ENCODE measurements around the gene PANK3.

The PANK3 gene

GRCh38 chr5:168602517-168602916 is 23.3 kb upstream of the PANK3 start:
- H3K9me3 ChIP-seq (ENCODE audit: insufficient read depth, low read length): no peaks in the 10 kb centered on the region
- no peak for TF ChIP-seq CTCF (IDR thresholded peaks at IDR 0.05; ENCODE audit: low read depth, low read length)
- TF ChIP-seq EZH2phosphoT487 (IDR thresholded peaks at IDR 0.05; ENCODE audit: low read depth): no peak

GRCh38 chr5:168601972-168602371 is 22.8 kb upstream of the PANK3 start:
- TF ChIP-seq EZH2phosphoT487 (IDR thresholded peaks at IDR 0.05; ENCODE audit: low read depth) (no peak), CTCF (IDR thresholded peaks at IDR 0.05; ENCODE audit: low read depth, low read length) (no peak)

More at GRCh38 chr5:168602517-168602916, 23.3 kb upstream of the PANK3 start:
- no peaks in the 10 kb centered on the region for H3K36me3 ChIP-seq (replicated peaks; ENCODE audit: low read depth, low read length)
- no peak overlapping the region for H3K4me3 ChIP-seq (ENCODE audit: low read length)
- H3K4me2 ChIP-seq (ENCODE audit: low read length): no peak overlapping the region
- no peak overlapping the region for H2AFZ ChIP-seq (ENCODE audit: low read depth, low read length)
- no peaks in the 10 kb centered on the region for H4K20me1 ChIP-seq (ENCODE audit: insufficient read depth, low read length)
- H3K27ac ChIP-seq (ENCODE audit: low read length): no peak overlapping the region
- no peaks in the 10 kb centered on the region for H3K4me1 ChIP-seq (ENCODE audit: low read length)
- H3K27me3 ChIP-seq (ENCODE audit: low read depth, low read length): no peaks in the 10 kb centered on the region
- no peak overlapping the region for H3K9ac ChIP-seq (ENCODE audit: low read length)
- H3K79me2 ChIP-seq (ENCODE audit: low read length): no peaks in the 10 kb centered on the region

DNA sequence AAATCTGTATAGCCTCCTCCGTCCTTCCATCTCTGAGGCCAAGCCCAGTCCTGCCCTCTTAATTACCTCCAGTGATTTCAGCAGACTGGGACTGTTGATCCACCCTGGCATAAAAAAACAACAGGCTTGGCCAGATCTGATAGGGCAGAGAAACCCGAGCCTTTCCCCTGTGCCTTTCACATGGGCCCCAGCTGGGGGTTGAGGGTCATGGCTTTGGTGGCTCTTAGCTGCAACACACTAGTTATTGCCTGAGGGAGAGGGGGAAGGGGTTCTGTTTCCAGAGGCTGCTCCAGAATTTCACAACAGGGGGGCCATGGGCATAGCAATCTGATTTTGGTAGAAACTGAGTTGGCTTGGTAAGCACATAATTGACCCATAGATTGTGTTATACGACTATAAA is 21.2 kb upstream of the PANK3 start:
- H3K9me3 ChIP-seq (ENCODE audit: insufficient read depth, low read length): no peaks in the 10 kb centered on the region
- H2AFZ ChIP-seq (ENCODE audit: low read depth, low read length): no peak overlapping the region
- H3K36me3 ChIP-seq (replicated peaks; ENCODE audit: low read depth, low read length): peaks cover 2% of the 10 kb centered on the region
- TF ChIP-seq CTCF (IDR thresholded peaks at IDR 0.05; ENCODE audit: low read depth, low read length) (no peak), EZH2phosphoT487 (IDR thresholded peaks at IDR 0.05; ENCODE audit: low read depth) (no peak)
- H3K79me2 ChIP-seq (ENCODE audit: low read length): no peaks in the 10 kb centered on the region
- no peaks in the 10 kb centered on the region; the same call in 1 of the 2 replicates for H3K27me3 ChIP-seq (ENCODE audit: low read depth, low read length)
- no peaks in the 10 kb centered on the region for H3K4me1 ChIP-seq (ENCODE audit: low read length)
- H3K9ac ChIP-seq (ENCODE audit: low read length): no peak overlapping the region
- H3K27ac ChIP-seq (ENCODE audit: low read length): no peak overlapping the region
- H4K20me1 ChIP-seq (ENCODE audit: insufficient read depth, low read length): no peaks in the 10 kb centered on the region
- H3K4me2 ChIP-seq (ENCODE audit: low read length): no peak overlapping the region
- no peak overlapping the region for H3K4me3 ChIP-seq (ENCODE audit: low read length)

More at GRCh38 chr5:168601972-168602371, 22.8 kb upstream of the PANK3 start:
- Histone ChIP-seq H3K36me3 (replicated peaks; ENCODE audit: low read depth, low read length) (peaks cover under 1% of the 10 kb centered on the region), H3K9me3 (ENCODE audit: insufficient read depth, low read length) (no peaks in the 10 kb centered on the region), H2AFZ (ENCODE audit: low read depth, low read length) (no peak overlapping the region), H3K4me2 (ENCODE audit: low read length) (no peak overlapping the region), H4K20me1 (ENCODE audit: insufficient read depth, low read length) (no peaks in the 10 kb centered on the region), H3K79me2 (ENCODE audit: low read length) (no peaks in the 10 kb centered on the region), H3K4me3 (ENCODE audit: low read length) (no peak overlapping the region), H3K27ac (ENCODE audit: low read length) (no peak overlapping the region), H3K4me1 (ENCODE audit: low read length) (no peaks in the 10 kb centered on the region), H3K9ac (ENCODE audit: low read length) (no peak overlapping the region), H3K27me3 (ENCODE audit: low read depth, low read length) (no peaks in the 10 kb centered on the region; the same call in 1 of the 2 replicates)

DNA sequence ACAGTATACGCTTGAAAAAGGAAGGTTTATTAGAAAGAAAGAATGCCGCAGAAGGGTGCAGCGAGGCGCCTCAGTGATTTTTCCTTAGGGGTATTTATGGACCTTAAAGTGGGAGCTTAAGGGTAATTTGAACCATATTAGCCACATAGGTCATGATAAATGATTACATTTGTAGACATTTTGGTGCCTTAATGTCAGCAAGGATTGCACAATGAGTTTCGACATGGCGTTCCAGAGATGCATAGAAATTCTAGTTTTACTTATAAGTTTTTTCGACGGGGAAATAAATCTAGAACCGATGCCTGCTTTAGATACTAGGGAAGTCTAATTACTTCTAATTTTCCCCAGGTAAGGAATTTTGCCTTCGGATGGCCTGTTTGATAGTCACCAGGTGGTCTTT is 20.7 kb upstream of the PANK3 start:
- H3K36me3 ChIP-seq (replicated peaks; ENCODE audit: low read depth, low read length): peaks cover 2% of the 10 kb centered on the region
- no peaks in the 10 kb centered on the region for H3K79me2 ChIP-seq (ENCODE audit: low read length)
- H3K4me1 ChIP-seq (ENCODE audit: low read length): no peaks in the 10 kb centered on the region
- TF ChIP-seq EZH2phosphoT487 (IDR thresholded peaks at IDR 0.05; ENCODE audit: low read depth): no peak
- no peak for TF ChIP-seq CTCF (IDR thresholded peaks at IDR 0.05; ENCODE audit: low read depth, low read length)
- H4K20me1 ChIP-seq (ENCODE audit: insufficient read depth, low read length): no peaks in the 10 kb centered on the region
- H3K4me3 ChIP-seq (ENCODE audit: low read length): no peak overlapping the region
- H3K27ac ChIP-seq (ENCODE audit: low read length): no peak overlapping the region
- no peaks in the 10 kb centered on the region for H3K9me3 ChIP-seq (ENCODE audit: insufficient read depth, low read length)
- H3K27me3 ChIP-seq (ENCODE audit: low read depth, low read length): no peaks in the 10 kb centered on the region; the same call in 1 of the 2 replicates
- H3K4me2 ChIP-seq (ENCODE audit: low read length): no peak overlapping the region
- H3K9ac ChIP-seq (ENCODE audit: low read length): no peak overlapping the region
- H2AFZ ChIP-seq (ENCODE audit: low read depth, low read length): no peak overlapping the region

Measured in OCI-LY3 (cell line).